HL-60/S4 (cell line): ENCODE data around the gene FDX1.
"Not testable (repeated sequence)": the region's sequence is repeated elsewhere in the genome, so short reads cannot be mapped to it uniquely, and the experiment has no call there.

Source experiments
- in situ Hi-C: fragments of 300-500 bp; cut with MboI; formaldehyde crosslinking; loops from 2 replicates; pipeline ENCODE4 v1.14.3; 2022; ENCODE audit warnings: low sequenced_read_pairs

The FDX1 gene

DNA sequence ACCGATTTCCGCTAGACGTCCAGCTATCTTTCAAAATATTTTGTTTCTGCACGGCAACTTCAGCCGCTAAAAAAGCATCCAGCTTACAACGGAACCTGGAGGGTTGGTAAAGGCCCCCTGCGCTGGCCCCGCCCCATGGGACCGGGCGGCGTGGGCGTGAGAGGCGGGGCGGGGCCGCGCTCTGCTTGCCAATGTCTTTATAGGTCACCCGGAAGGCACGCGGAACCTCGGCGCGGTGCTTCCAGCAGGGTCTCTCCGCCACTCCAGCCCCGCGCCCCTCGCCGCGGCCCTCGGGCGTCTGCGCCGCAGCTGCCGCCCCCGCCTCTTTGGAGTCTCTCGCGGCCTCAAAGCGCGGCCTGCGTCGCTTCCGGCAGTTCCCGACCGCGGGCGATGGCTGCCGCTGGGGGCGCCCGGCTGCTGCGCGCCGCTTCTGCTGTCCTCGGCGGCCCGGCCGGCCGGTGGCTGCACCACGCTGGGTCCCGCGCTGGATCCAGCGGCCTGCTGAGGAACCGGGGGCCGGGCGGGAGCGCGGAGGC, at the start of gene FDX1:
Gene FDX1, plus strand, starts transcription at position 218 of the 536 bp plus-strand sequence. Its CDS starts 173 bp downstream, at position 391.
- in situ Hi-C loops = loop anchor here (10.0 kb wide), 1 partner anchor 225 kb away; no protein-coding TSS in a partner anchor

DNA sequence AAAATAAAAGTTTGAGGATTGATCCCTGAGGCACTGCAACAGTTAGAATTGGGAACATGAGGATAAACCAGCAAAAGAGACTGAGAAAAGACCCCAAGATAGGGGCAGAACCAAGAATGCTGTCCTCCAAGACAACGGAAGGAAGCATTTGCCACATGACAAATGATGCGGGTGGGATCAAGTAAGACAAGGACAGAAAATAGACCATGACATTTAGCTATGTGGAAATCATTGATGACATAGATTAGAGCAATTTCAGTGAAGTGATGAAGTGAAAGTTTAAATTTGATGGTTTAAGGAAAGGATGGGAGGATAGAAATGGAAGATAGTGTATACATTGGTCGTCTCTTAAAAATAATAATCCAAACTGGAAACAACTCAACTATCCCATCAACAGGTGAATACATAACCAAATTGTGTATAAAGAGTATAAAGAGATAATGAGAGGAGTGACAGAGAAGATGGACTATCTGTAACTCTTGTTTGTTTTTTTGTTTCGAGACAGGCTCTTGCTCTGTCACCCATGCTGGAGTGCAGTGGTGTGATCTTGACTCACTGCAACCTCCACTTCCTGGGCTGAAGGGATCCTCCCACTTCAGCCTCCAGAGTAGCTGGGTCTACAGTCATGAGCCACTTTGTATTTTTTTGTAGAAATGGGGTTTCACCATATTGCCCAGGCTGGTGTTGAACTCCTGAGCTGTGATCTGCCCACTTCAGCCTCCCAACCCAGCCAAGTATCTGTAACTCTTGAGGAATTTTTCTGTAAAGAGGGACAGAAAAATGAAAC, 48.7 kb upstream of the FDX1 start:
- in situ Hi-C loops = no loop called here

- in situ Hi-C loops = not testable (repeated sequence)
Observed at GRCh38 chr11:110388231-110388630, 41.5 kb upstream of the FDX1 start.

DNA sequence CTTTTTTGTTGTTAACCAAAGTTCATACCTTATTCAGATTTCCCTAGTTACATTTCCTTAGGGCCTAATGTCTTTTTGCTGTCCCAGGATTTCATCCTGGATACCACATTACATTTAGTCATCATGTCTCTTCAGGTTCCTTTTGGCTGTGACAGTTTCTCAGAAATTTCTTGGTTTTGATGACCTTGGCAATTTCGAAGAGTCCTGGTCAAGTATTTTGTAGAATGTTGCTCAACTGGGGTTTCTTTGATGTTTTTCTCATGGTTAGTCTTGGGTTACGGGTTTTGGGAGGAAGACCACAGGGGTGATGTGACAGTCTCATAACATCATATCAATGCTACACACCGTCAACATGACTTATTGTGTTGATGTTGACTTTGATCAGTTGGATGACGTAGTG, 39.8 kb upstream of the FDX1 start:
- in situ Hi-C loops = no loop called here

DNA sequence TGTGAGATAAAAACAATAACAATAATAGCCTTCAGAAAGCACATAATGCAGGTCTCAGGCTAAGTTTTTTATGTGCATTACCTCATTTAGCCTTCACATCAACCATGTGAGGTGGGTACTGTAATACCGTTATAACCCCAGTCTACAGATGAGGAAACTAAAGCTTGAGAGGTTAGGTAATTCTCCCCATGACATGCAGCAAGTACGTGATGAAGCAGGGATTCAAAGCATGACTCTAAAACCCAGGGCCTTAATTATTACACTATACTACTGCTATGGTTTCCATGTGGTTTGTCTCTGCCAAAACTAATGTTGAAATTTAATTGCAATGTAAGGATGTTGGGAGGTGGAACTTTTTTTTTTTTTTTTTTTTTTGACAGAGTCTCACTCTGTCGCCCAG, 37.7 kb upstream of the FDX1 start:
- in situ Hi-C loops = no loop called here

DNA sequence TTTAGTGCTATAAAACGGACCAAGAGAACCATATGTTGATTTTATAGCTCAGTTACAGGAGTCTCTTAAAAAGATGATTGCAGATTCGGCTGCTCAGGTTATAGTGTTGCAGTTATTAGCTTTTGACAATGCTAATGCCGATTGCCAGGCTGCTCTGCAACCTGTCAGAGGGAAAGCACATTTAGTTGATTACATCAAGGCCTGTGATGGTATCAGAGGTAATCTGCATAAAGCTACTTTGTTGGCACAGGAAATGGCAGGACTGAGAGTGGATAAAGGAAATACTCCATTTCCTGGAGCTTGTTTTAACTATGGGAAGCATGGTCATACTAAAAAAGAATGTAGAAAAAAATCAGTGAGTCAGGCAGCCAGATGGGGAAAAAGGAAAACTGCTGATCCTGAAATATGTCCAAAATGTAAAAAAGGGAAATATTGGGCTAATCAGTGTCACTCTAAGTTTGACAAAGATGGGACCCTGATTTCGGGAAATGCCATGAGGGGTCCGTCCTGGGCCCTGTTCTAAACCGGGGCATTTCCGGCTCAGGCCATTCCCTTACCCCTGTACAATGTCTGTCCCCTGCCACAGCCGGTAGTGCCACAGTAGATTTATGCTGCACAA, 32.0 kb upstream of the FDX1 start:
- in situ Hi-C loops = not testable (repeated sequence)

- in situ Hi-C loops = not testable (repeated sequence)
Observed at GRCh38 chr11:110403585-110403984, 26.2 kb upstream of the FDX1 start.

GRCh38 chr11:110405636-110406035, 24.1 kb upstream of the FDX1 start:
- in situ Hi-C loops = not testable (repeated sequence)

GRCh38 chr11:110407315-110407714, 22.4 kb upstream of the FDX1 start:
- in situ Hi-C loops = no loop called here

GRCh38 chr11:110409174-110409573, 20.6 kb upstream of the FDX1 start:
- in situ Hi-C loops = no loop called here

DNA sequence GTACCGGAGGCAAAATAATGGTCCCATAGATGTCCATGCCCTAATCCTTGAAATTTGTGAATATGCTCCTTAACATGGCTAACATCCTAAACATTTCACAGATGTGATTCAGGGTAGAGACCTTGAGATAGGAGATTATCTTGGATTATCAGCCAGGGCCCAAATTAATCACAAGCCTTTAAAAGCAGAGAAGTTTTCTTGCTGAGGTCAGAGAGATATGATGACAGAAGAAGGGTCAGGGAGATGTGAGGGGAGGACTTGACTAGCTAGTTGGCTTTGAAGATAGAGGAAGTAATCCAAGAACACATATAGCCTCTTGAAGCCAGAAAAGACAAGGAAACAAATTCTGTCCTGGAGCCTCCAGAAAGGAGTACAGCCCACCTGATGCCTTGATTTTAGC, 19.1 kb upstream of the FDX1 start:
- in situ Hi-C loops = no loop called here

DNA sequence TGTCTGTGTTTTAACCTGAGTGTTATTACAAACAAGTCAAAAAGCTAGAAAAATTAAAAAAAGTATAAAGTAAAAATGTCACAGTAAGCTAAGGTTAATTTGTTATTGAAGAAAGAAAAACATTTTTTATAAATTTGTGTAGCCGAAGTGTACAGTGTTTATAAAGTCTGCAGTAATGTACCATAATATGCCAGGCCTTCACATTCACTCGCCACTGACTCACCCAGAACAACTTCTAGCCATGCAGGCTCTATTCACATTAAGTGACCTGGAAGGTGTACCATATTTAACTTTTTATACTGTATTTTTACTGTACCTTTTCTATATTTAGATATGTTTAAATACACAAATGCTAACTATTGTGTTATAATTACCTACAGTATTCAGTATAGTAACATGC, 14.7 kb upstream of the FDX1 start:
- in situ Hi-C loops = no loop called here

DNA sequence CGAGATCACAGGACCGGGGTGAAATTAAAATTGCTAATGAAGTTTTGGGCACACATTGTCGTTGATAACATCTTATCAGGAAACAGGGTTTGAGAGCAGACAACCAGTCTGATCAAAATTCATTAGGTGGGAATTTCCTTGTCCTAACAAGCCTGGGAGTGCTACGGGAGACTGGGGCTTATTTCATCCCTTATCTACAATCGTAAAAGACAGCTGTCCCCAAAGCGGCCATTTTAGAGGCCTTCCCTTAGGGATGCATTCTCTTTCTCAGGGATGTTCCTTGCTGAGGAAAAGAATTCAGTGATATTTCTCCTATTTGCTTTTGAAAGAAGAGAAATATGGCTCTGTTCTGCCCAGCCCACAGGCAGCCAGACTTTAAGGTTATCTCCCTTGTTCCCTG, 8.1 kb upstream of the FDX1 start:
- in situ Hi-C loops = not testable (repeated sequence)

DNA sequence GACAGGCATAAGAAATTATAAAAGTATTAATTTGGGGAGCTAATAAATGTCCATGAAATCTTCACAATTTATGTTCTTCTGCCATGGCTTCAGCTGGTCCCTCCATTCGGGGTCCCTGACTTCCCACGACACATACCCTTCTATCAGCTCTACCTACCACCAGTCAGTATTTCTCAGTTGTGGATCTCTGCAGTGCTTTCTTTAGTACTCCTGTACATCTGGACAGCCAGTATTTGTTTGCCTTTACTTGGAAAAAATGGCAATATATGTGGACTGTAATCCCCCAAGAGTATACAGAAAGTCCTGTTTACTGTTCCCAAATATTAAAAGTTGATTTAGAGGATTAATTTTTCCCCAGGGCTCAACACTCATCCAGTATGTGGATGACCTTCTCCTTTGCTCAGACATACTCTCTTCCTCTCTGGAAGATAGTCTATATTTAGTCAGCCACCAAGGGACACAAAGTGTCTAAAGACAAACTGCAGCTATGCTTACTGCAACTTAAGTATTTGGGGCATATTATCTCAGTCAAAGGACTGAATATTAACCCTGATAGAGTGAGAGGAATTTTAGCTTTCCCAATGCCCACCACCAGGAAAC, 7.3 kb upstream of the FDX1 start:
- in situ Hi-C loops = no loop called here

DNA sequence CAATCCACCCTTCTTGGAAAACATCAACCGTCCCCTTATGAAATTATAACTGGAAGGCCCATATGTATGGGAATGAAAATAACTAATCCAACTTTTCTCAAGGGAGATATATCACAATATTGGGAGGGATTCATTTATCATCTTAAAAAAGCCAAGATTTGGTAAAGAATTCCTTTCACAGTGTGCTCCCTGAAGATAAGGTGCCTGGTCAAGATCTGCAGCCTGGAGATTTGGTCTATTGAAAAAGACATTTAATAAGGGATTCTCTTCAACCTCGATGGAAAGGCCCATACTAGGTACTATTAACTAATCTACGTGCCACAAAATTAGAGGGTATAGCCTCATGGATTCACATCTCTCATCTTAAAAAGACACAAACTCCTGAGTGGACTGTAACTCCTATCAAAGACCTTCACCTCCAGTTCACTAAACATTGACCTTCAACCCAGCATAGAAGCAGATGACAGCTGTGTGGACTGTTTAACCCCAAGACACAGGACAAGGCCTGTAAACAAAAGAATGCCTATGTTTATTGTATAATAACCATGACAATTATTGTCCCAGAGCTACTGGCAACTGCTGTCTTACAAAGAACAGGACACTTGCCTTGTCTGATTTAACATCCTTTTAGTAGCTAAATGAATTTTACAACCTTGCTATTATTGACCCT, 4.8 kb upstream of the FDX1 start:
- in situ Hi-C loops = no loop called here

DNA sequence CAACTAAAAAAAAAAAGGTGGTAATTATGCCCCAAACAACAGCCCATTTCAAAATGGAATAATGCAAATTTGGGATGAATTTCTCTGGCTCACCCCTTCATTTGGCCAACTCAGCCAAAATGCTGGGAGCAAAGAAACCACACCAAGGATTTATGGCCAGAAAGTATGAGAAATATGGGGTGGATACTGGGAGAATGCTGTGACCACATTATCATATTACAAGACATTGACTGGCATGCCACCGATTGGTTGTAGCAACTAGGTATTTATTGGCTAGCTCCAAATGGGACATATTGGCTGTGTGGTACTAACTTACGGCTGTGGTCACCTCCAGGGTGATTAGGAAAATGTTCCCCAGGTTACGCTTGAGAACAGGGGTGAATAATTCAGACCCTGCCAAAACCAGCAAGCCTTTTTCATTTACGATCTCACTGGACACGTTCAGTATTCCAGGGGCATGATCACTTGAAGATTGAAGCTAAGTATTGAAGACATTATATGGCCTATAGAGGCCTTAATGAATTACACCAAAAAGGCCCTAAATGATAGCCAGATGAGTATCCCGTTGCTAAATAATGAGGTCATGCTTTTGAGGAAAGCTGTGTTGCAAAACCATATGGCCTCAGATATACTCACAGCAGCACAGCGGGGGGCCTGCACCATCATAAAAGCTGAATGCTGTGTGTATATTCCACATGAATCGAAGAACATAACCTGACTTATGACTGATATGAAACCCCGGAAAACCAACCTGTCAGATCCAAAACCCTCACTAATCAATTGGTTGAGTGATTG, 3.8 kb upstream of the FDX1 start:
- in situ Hi-C loops = no loop called here

- in situ Hi-C loops = no loop called here
Observed at GRCh38 chr11:110428040-110428439, 1.7 kb upstream of the FDX1 start.

DNA sequence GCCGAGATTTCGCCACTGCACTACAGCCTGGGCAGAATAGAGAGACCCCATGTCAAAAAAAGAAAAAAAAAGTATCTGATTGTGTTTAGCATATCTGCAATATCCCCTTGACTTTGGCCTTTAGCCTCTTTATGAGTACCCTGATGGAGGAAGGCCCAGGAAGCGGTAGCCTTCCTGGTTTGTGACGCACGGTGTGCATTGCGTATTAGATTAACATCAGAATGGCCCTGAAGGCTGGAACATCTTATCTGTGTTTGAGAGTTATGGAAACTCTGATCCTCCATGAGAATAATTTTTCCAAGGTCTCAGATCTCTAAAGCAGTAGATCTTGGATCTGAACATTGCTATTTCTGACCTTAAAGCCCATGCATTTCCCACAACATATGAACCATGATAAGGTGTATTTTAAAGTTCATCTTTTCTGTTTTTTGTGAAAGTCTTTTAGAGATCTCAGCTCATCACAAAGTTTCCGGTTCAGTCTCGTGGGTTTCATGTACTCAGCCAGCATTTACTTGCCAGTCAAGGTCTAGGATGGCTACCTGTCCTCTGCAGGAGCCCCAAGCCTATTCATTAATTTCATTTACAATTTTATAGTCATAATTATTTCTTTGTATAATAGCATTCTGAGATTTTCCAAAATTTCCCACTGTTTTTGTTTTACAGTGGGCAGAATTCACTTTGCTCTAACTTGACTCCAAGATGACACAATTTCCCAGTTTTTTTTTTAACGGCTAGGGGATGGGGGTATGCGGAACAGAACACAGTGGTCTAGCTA, 605 bp upstream of the FDX1 start:
- in situ Hi-C loops = no loop called here

GRCh38 chr11:110430267-110431050, 711 bp downstream of the FDX1 start:
- in situ Hi-C loops = loop anchor here (10.0 kb wide), 1 partner anchor 226 kb away; no protein-coding TSS in a partner anchor
